GM12801 (cell line): ENCODE measurements around the gene USPL1.

Source experiments
- TF ChIP-seq, protein P1 (sequence below): IDR thresholded peaks from one replicate; pipeline ENCODE4 v1.5.1; 2011; ENCODE audit warnings: control low read depth; ENCODE audit not compliant: insufficient read length; ENCODE audit errors: extremely low read depth

The USPL1 gene

DNA sequence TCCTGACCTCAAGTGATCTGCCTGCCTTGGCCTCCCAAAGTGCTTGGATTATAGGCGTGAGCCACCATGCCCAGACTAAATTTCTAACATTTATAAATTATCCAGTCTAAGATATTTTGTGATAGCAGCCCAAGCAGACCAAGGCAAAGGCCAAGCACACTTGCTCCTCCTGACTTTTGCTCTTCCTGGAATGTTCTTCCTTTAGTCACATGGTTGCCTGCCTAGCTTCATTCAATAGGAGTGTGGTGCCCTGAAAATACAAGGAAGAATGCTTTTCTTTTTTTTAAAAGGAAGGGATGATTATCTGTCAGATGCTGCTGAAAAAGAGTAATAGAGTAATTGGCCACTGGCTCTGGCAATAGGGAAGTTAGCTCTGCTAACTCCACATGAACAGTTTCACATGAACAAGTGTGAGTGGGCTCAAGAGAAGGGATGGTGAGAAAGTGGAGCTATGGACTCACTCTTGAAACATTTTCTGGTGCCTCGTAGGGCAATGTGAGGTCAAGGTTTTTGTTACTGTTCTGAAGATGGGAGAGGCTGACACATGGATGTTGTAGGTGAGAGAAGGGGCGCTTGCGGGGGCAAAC is 47.1 kb downstream of the USPL1 start:
- TF ChIP-seq, protein P1, sequence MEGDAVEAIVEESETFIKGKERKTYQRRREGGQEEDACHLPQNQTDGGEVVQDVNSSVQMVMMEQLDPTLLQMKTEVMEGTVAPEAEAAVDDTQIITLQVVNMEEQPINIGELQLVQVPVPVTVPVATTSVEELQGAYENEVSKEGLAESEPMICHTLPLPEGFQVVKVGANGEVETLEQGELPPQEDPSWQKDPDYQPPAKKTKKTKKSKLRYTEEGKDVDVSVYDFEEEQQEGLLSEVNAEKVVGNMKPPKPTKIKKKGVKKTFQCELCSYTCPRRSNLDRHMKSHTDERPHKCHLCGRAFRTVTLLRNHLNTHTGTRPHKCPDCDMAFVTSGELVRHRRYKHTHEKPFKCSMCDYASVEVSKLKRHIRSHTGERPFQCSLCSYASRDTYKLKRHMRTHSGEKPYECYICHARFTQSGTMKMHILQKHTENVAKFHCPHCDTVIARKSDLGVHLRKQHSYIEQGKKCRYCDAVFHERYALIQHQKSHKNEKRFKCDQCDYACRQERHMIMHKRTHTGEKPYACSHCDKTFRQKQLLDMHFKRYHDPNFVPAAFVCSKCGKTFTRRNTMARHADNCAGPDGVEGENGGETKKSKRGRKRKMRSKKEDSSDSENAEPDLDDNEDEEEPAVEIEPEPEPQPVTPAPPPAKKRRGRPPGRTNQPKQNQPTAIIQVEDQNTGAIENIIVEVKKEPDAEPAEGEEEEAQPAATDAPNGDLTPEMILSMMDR: no peak

DNA sequence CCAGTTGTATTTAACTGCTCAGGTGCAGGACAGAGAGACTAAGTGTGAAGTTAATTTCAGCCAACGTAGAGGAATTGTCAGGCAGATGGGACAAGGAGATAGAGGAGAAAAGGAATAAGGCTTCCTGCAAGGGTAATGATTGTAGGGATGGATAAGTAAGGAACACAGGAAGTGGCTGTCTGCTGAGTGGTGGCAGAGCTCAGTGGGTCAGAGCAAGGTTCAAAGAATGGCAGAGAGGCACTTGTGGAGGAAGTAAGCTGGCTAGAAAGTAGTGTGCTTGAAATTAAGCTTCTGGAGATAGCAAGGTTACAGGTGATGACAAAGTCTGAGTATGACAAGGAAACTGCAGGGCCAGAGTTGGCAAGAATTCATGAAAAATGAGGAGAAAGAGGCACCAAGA is 47.9 kb downstream of the USPL1 start:
- TF ChIP-seq, protein P1: no peak

DNA sequence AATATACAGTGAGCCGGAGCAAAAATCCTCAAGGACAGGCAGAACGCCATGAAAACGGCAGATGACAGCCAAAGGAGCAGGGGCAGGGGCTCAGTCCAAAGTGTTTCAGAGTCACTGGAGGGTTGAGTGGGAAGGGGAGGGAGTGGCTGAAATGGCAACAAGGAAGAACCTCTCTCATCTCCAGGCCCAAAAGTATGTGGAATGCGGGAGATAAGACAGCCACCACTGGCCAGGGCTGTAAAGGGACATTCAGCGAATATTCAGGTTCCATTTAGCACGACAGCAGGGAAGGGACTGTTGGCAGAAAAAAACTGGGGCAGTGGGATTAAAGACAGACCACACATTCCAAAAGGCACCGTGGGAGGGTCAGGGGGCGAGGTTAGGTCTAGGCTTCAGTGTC is 48.4 kb downstream of the USPL1 start:
- TF ChIP-seq, protein P1: no peak

DNA sequence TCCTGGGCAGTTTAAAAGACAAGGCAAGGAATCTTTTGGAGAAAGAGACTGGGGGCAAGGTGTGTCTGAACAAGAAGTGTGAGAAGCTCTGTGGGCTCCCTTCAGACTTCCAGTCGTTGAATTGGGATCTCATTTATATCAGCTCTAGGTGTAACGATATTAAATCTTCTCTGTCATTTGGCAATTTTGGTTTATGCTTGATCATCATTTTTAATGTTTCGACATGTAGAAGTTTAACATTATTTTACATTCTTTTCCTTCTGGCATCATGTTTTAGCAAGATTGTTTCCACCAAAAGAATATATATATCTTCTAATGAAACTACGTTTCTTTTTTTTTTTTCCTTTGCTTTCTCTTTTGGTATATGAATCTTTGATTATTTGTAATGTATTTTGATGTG is 49.3 kb downstream of the USPL1 start:
- TF ChIP-seq, protein P1: no peak

DNA sequence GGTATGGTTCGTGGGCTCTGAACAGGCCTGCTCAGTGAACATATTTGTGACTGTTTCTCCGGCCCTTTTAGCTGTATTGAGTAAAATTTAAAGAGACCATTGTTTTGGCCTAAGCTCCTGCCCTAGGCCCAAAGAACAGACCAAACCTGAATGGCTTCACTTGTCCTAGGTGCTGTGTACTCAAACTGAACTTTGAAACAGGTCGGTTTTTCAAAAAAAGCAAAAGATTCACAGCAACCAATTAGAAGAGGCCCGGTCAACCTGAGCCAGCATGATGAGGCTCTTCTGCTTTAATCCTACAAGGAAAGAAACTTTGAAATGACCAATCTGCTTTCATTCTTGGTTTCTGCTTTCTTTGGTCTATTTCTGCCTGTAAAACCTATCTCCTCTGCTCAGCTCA is 50.6 kb downstream of the USPL1 start:
- TF ChIP-seq, protein P1: no peak

DNA sequence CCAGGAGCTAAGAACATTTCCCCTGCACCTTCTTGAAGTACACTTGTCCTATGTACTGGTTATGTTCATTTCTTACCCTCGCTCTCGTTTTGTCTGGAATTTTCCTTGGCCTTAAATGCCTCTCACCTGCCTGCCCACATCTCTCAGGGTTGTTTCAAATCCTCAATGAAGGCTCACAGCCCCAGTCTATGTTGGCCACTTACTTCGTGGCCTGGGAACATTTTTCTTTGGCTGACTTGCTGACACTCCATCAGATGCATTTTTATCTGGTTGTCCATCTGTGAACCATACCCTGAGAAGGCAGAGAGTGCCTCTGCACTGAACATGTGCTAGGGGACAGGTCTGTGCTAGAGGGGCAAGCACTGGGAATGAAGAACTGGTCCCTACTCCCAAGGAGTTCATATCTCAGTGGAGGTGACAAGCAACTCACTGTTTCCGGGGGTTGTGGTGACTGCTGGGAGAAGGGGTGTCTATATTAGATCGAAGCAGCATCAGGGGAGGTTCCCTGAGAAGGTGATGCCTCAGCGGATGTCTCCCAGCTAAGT is 53.6 kb downstream of the USPL1 start:
- TF ChIP-seq, protein P1: no peak

DNA sequence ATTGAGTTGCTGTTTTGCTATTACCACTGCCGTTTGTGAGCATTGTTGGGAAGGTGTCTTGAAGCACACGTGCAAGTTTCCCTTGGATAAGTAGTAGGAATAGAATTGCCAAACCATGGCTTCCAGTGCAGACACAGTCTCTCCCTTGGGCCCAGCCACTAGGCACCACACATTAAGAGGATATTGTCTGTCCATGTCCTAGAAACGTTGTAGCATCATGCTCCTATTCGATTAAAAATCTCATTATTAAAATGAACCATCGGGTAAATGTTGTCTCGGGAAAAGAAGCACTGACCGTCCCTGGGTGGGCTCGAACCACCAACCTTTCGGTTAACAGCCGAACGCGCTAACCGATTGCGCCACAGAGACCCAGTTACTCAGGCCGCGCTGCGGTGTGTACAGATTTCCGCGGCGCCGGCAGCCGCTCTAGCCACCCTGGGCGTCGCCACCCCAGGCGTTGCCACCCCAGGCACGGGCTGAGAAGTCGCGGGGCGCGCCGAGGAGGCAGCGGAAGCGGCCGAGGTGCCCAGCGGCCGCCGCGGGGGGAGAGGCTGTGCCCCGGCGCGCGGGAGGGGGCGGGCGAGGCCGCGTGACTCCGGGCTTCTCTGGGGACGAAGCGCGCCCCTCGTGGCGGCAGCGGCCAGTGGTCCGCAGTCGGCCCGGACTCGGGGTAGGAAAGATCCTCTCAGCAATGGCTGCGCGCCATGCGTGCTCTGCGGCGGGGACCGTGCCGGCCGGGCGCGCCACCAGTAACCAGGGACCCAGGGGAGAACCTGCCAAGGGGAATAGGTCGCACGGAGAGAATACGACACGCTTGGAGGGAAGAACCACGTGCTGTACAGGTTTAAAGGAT is 56.2 kb downstream of the USPL1 start:
- TF ChIP-seq, protein P1: no peak
